Fibroblast of the aortic adventitia (primary cell): ENCODE results near the gene RIC8B. TPM values are rescaled to one million over a fixed set of nuclear protein-coding genes. Genes with fewer than 3 reads are reported as not detected.

ENCODE experiments used
- DNase-seq: peaks from one replicate; pipeline ENCODE4 v3.0.0-alpha.2; 2010; ENCODE audit warnings: low read depth
- H3K4me3 ChIP-seq: 2 replicates; pipeline ENCODE4 v1.5.1; 2011; ENCODE audit warnings: low read depth, mild to moderate bottlenecking, control low read depth, low read length, moderate library complexity
- total RNA-seq: library from RNA; depleted of rRNA; stranded (reverse); fragments of >200 nt; gene quantifications from 2 replicates; pipeline ENCODE4 v1.2.3, GENCODE V29; 2012; ENCODE audit warnings: low replicate concordance
- TF ChIP-seq, protein P1 (sequence below): IDR thresholded peaks from 2 replicates; pipeline ENCODE4 v1.5.1; 2011; ENCODE audit warnings: mild to moderate bottlenecking, low read length, control low read depth, inconsistent platforms; ENCODE audit not compliant: insufficient read depth

RIC8B gene
- total RNA-seq, 1 donor: 15.0 TPM

- H3K4me3 ChIP-seq: no peak overlapping the region
- TF ChIP-seq, protein P1, sequence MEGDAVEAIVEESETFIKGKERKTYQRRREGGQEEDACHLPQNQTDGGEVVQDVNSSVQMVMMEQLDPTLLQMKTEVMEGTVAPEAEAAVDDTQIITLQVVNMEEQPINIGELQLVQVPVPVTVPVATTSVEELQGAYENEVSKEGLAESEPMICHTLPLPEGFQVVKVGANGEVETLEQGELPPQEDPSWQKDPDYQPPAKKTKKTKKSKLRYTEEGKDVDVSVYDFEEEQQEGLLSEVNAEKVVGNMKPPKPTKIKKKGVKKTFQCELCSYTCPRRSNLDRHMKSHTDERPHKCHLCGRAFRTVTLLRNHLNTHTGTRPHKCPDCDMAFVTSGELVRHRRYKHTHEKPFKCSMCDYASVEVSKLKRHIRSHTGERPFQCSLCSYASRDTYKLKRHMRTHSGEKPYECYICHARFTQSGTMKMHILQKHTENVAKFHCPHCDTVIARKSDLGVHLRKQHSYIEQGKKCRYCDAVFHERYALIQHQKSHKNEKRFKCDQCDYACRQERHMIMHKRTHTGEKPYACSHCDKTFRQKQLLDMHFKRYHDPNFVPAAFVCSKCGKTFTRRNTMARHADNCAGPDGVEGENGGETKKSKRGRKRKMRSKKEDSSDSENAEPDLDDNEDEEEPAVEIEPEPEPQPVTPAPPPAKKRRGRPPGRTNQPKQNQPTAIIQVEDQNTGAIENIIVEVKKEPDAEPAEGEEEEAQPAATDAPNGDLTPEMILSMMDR: no peak
- peak; percentile 16 for DNase-seq
These were observed 40.2 kb downstream of the RIC8B start for GRCh38 chr12:106814714-106815113.

DNA sequence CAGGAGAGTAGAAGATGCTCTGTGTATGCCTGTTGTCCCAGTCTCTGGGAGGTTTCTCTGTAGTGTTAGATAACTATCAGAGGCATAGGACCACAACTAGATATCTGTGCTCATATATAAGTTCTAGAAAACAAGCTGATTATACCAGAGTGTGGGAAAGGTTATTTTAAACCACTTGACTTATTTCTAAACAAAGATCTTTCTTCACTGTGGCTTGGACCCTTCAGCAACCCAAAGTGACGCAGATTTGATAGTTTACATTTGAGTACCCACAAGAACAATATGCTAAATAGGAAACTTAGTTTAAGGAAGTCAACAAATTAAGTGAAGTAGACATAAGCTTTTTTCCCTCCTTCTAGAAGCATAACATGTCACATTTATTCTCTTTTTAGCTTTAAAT, 41.3 kb downstream of the RIC8B start:
- TF ChIP-seq, protein P1: no peak
- no peak overlapping the region for H3K4me3 ChIP-seq
- DNase-seq: no peak

GRCh38 chr12:106816231-106816630, 41.7 kb downstream of the RIC8B start:
- TF ChIP-seq, protein P1: no peak
- H3K4me3 ChIP-seq: no peak overlapping the region
- DNase-seq: no peak

GRCh38 chr12:106819991-106820390, 45.5 kb downstream of the RIC8B start:
- TF ChIP-seq, protein P1: no peak
- H3K4me3 ChIP-seq: no peak overlapping the region
- no peak for DNase-seq

DNA sequence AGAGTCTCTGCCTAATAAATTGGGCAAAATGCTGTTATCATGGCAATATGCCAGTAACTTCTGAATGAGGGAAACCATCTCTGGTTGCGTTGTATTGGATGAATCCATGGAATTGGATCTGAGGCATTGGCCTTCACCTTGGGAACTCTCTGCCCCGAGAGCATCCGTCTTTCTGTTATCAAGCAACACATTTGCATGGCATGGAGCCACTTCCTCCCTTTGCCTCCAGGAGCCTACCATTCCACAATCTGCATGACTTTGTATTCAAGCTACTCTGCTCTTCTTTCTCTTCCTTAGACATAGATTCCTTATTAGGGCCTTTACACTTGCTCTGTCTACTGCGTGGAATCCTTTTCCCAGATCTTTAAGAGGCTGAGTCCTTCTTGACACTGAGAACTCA, 57.2 kb downstream of the RIC8B start:
- TF ChIP-seq, protein P1: no peak
- H3K4me3 ChIP-seq: no peak overlapping the region
- DNase-seq: no peak

- DNase-seq: no peak
- TF ChIP-seq, protein P1: no peak
- H3K4me3 ChIP-seq: no peak overlapping the region
These were observed 63.3 kb downstream of the RIC8B start for GRCh38 chr12:106837782-106838181.

DNA sequence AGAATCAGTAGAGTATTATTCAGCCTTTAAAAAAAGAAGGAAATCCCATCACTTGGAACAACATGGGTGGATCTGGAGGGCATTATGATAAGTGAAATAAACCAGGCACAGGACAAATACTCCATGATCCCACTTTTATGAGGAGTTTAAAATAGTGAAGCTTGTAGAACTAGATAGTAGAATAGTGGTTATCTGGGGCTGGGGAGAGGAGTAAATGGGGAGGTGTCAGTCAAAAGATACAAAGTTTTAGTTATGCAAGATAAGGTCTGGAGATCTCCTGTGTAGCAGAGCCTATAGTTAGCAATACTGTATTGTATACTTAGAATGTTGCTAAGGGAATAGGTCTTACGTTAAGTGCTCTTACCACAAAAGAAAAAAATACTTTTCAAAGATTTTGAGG, 64.9 kb downstream of the RIC8B start:
- DNase-seq: no peak
- H3K4me3 ChIP-seq: no peak overlapping the region

More for the DNA sequence above, 64.9 kb downstream of the RIC8B start:
- TF ChIP-seq, protein P1: no peak
